ENCODE results near the gene MAMLD1.

The MAMLD1 gene

GRCh38 chrX:150324919-150325318, 38.2 kb upstream of the MAMLD1 start:
- TF ChIP-seq CTCF (IDR thresholded peaks at IDR 0.05; ENCODE audit: insufficient read depth, low read depth, low read length, missing control alignments), result no peak

DNA sequence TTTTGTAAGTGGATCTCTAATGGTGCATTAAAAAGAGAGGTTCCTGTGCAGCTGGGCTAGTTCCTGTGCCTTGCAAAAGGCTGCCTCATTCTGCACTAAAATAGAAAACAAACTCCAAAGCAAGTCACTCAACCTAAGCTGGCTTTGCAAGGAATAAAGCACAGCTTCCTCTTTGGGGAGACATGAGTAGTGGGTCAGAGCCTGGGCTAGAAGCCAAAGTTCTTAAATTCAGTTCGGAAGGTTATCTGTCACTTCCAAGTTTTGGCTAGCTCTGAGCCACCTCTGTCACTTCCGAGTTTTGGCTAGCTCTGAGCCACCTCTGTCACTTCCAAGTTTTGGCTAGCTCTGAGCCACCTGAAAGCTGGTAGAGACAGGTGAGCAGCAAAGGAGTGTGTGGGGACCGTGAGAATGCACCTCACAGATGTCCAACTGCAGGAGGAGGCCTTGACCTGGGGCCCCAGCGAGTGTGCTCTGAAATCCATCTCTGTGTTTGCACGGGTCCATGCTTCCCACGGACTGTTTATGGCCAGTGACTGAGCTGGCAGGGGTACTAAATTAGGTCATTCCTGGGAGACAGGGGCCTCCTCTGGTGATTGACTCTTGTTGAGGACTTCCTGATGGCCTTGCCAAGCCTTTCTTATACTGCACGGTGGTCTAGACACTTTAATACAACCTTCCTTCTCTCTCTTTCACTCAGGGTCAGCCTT, 36.4 kb upstream of the MAMLD1 start:
- no peak overlapping the region for H3K4me3 ChIP-seq (ENCODE audit: low read length)
- TF ChIP-seq CTCF (IDR thresholded peaks at IDR 0.05; ENCODE audit: insufficient read depth, low read depth, low read length, missing control alignments), result no peak
- DNase-seq (ENCODE audit: low read depth), result no peak

More at GRCh38 chrX:150324919-150325318, 38.2 kb upstream of the MAMLD1 start:
- no peak for DNase-seq (ENCODE audit: low read depth)
- H3K4me3 ChIP-seq (ENCODE audit: low read length), result no peak overlapping the region

GRCh38 chrX:150329282-150329681, 33.8 kb upstream of the MAMLD1 start:
- DNase-seq (ENCODE audit: low read depth), result no peak
- no peak overlapping the region for H3K4me3 ChIP-seq (ENCODE audit: low read length)
- TF ChIP-seq CTCF (IDR thresholded peaks at IDR 0.05; ENCODE audit: insufficient read depth, low read depth, low read length, missing control alignments), result no peak

DNA sequence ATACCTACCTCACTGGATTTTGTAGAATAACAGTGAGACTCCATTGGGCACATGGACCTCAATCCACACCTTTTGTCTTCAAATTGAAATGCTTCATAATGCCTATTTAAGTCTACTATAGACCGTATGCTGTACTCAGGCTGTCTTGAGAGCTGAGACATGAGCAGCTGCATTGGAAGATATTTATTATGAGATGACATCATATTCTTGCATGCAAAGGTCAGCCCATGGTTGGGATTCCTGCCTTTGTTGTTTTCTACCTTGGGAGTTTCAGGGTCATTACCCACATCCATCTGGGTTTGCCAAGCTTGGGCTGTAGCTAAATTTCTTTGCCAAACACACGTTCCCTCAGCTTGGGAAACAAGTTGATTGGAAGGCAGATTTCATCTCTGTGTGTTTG, 33.2 kb upstream of the MAMLD1 start:
- no peak for DNase-seq (ENCODE audit: low read depth)
- TF ChIP-seq CTCF (IDR thresholded peaks at IDR 0.05; ENCODE audit: insufficient read depth, low read depth, low read length, missing control alignments), result no peak
- no peak overlapping the region for H3K4me3 ChIP-seq (ENCODE audit: low read length)

GRCh38 chrX:150332023-150332422, 31.1 kb upstream of the MAMLD1 start:
- no peak for DNase-seq (ENCODE audit: low read depth)
- no peak overlapping the region for H3K4me3 ChIP-seq (ENCODE audit: low read length)

GRCh38 chrX:150334100-150334499, 29.0 kb upstream of the MAMLD1 start:
- TF ChIP-seq CTCF (IDR thresholded peaks at IDR 0.05; ENCODE audit: insufficient read depth, low read depth, low read length, missing control alignments), result no peak
- no peak overlapping the region for H3K4me3 ChIP-seq (ENCODE audit: low read length)
- no peak for DNase-seq (ENCODE audit: low read depth)

More at GRCh38 chrX:150332023-150332422, 31.1 kb upstream of the MAMLD1 start:
- TF ChIP-seq CTCF (IDR thresholded peaks at IDR 0.05; ENCODE audit: insufficient read depth, low read depth, low read length, missing control alignments), result no peak

- no peak for DNase-seq (ENCODE audit: low read depth)
- TF ChIP-seq CTCF (IDR thresholded peaks at IDR 0.05; ENCODE audit: insufficient read depth, low read depth, low read length, missing control alignments), result no peak
- H3K4me3 ChIP-seq (ENCODE audit: low read length), result no peak overlapping the region
Observed at GRCh38 chrX:150334981-150335380, 28.1 kb upstream of the MAMLD1 start.

Measured in epithelial cell of esophagus (primary cell).